Activated B cell treated with CpG ODN at 0.5 μM for 24 hours (primary cell): ENCODE results near the gene CARD10. TPM values are rescaled to one million over a fixed set of nuclear protein-coding genes. Genes with fewer than 3 reads are reported as not detected.

ENCODE experiments used
- ATAC-seq: fragments of 200-7000 bp; cut with Tn5 transposase; one replicate; pipeline ENCODE4 v1.10.0; 2021; ENCODE audit warnings: low read depth, mild to moderate bottlenecking, moderate library complexity
- CTCF ChIA-PET: fragments of 350-600 bp; sonication (Branson Sonifier 250); formaldehyde crosslinking; loops from one replicate; lab custom pipeline; 2021; ENCODE audit warnings: antibody characterized with exemption; lab: Charles Lee
- POLR2A ChIA-PET: fragments of 350-600 bp; sonication (Branson Sonifier 250); formaldehyde crosslinking; loops from one replicate; lab custom pipeline; 2021; ENCODE audit warnings: antibody characterized with exemption; lab: Charles Lee
- DNase-seq: peaks from one replicate; pipeline ENCODE4 v3.0.0; 2022
- H3K27ac Mint-ChIP-seq: one replicate; pipeline ENCODE4 v1.8.0; 2020; ENCODE audit warnings: mixed read lengths
- H3K27me3 Mint-ChIP-seq: one replicate; pipeline ENCODE4 v1.8.0; 2021; ENCODE audit warnings: mixed read lengths
- H3K36me3 Mint-ChIP-seq: one replicate; pipeline ENCODE4 v1.8.0; 2021; ENCODE audit warnings: low read depth, mixed read lengths
- H3K4me1 Mint-ChIP-seq: one replicate; pipeline ENCODE4 v1.8.0; 2021; ENCODE audit warnings: mixed read lengths
- H3K4me3 Mint-ChIP-seq: one replicate; pipeline ENCODE4 v1.8.0; 2020; ENCODE audit warnings: mild to moderate bottlenecking, mixed read lengths
- H3K9me3 Mint-ChIP-seq: one replicate; pipeline ENCODE4 v1.8.0; 2020; ENCODE audit warnings: mixed read lengths
- CTCF ChIP-seq: fragments of 200-600 bp; IDR thresholded peaks from one replicate; pipeline ENCODE4 v1.8.0; 2022; ENCODE audit warnings: antibody characterized with exemption, mild to moderate bottlenecking
- intact Hi-C: fragments of 100-400 bp; cut with micrococcal nuclease; formaldehyde crosslinking; loops from one replicate; pipeline ENCODE4 v1.15.1; 2024
- total RNA-seq: library from RNA; stranded (reverse); gene quantifications from 2 replicates; pipeline ENCODE4 v1.2.3, GENCODE V29; 2022

The CARD10 gene
- total RNA-seq, 1 donor from 2014 or later = not detected

GRCh38 chr22:37507731-37508130 is 11.5 kb downstream of the CARD10 start:
- ChIA-PET CTCF (interaction anchor here (1.5 kb wide), 1 partner anchor 11 kb away, joined by 3 read pairs; no protein-coding TSS in a partner anchor), POLR2A (interaction anchor here (1.3 kb wide), 1 partner anchor 21 kb away, joined by 3 read pairs; the partner anchor contains the start of gene MFNG)
- H3K4me3 Mint-ChIP-seq = no peak overlapping the region
- intact Hi-C loops = no loop called here
- no peak for ATAC-seq
- no peak for TF ChIP-seq CTCF
- no peaks in the 10 kb centered on the region for H3K4me1 Mint-ChIP-seq
- no peaks in the 10 kb centered on the region for H3K36me3 Mint-ChIP-seq
- no peak for DNase-seq
- H3K9me3 Mint-ChIP-seq = no peaks in the 10 kb centered on the region
- no peak overlapping the region for H3K27ac Mint-ChIP-seq
- H3K27me3 Mint-ChIP-seq = peaks cover 17% of the 10 kb centered on the region

- TF ChIP-seq CTCF = no peak
- CTCF ChIA-PET = interaction anchor here (1.5 kb wide), 1 partner anchor 9 kb away, joined by 3 read pairs; no protein-coding TSS in a partner anchor
- Mint-ChIP-seq H3K4me3 (no peak overlapping the region), H3K4me1 (no peaks in the 10 kb centered on the region), H3K9me3 (no peaks in the 10 kb centered on the region), H3K27me3 (peaks cover 16% of the 10 kb centered on the region), H3K27ac (no peak overlapping the region), H3K36me3 (no peaks in the 10 kb centered on the region)
- intact Hi-C loops = no loop called here
- ATAC-seq (no peak), DNase-seq (no peak)
- POLR2A ChIA-PET = no interaction called here
Observed at GRCh38 chr22:37505989-37506388, 13.2 kb downstream of the CARD10 start.

- TF ChIP-seq CTCF = no peak
- ChIA-PET POLR2A (no interaction called here), CTCF (no interaction called here)
- intact Hi-C loops = no loop called here
- no peak overlapping the region for H3K4me3 Mint-ChIP-seq
- H3K27ac Mint-ChIP-seq = no peak overlapping the region
- no peaks in the 10 kb centered on the region for H3K36me3 Mint-ChIP-seq
- no peak for ATAC-seq
- H3K9me3 Mint-ChIP-seq = no peaks in the 10 kb centered on the region
- no peak for DNase-seq
- no peaks in the 10 kb centered on the region for H3K4me1 Mint-ChIP-seq
- peaks cover 20% of the 10 kb centered on the region for H3K27me3 Mint-ChIP-seq
Observed at GRCh38 chr22:37505565-37505964, 13.7 kb downstream of the CARD10 start.

GRCh38 chr22:37504964-37505363 is 14.3 kb downstream of the CARD10 start:
- no peak overlapping the region for H3K4me3 Mint-ChIP-seq
- H3K36me3 Mint-ChIP-seq = no peaks in the 10 kb centered on the region
- no peaks in the 10 kb centered on the region for H3K4me1 Mint-ChIP-seq
- no peaks in the 10 kb centered on the region for H3K9me3 Mint-ChIP-seq
- POLR2A ChIA-PET = no interaction called here
- no peak overlapping the region for H3K27ac Mint-ChIP-seq
- CTCF ChIA-PET = no interaction called here
- ATAC-seq (no peak), DNase-seq (no peak)
- no peak for TF ChIP-seq CTCF
- H3K27me3 Mint-ChIP-seq = peaks cover 15% of the 10 kb centered on the region
- intact Hi-C loops = no loop called here

GRCh38 chr22:37503850-37504249 is 15.4 kb downstream of the CARD10 start:
- H3K4me3 Mint-ChIP-seq = no peak overlapping the region
- H3K36me3 Mint-ChIP-seq = no peaks in the 10 kb centered on the region
- no peaks in the 10 kb centered on the region for H3K9me3 Mint-ChIP-seq
- ATAC-seq (no peak), DNase-seq (no peak)
- no peak for TF ChIP-seq CTCF
- ChIA-PET POLR2A (no interaction called here), CTCF (no interaction called here)
- no peaks in the 10 kb centered on the region for H3K4me1 Mint-ChIP-seq
- peaks cover 21% of the 10 kb centered on the region for H3K27me3 Mint-ChIP-seq
- intact Hi-C loops = no loop called here
- H3K27ac Mint-ChIP-seq = no peak overlapping the region
